ENCODE data around the gene SPRY2. TPM values are rescaled to one million over a fixed set of nuclear protein-coding genes. Genes with fewer than 3 reads are reported as not detected.
"Not testable (repeated sequence)": the region's sequence is repeated elsewhere in the genome, so short reads cannot be mapped to it uniquely, and the experiment has no call there.

Gene SPRY2
- total RNA-seq, 1 donor from 2014 or later, result 20.9 TPM

GRCh38 chr13:80361298-80361697 is 20.4 kb upstream of the SPRY2 start:
- Histone ChIP-seq H3K36me3 (ENCODE audit: control insufficient read depth, insufficient read depth, low read length) (no peaks in the 10 kb centered on the region), H3K27me3 (ENCODE audit: control insufficient read depth, insufficient read depth, low read length) (no peaks in the 10 kb centered on the region), H3K4me3 (ENCODE audit: low read depth, low read length) (no peak overlapping the region)
- no peak for DNase-seq (ENCODE audit: low read depth)
- TF ChIP-seq CTCF (IDR thresholded peaks at IDR 0.05; ENCODE audit: insufficient read depth, low read length, poor library complexity, severe bottlenecking), result no peak

- TF ChIP-seq CTCF (IDR thresholded peaks at IDR 0.05; ENCODE audit: insufficient read depth, low read length, poor library complexity, severe bottlenecking), result no peak
- no peak overlapping the region for H3K4me3 ChIP-seq (ENCODE audit: low read depth, low read length)
Measured at GRCh38 chr13:80360453-80360800, 19.5 kb upstream of the SPRY2 start.

GRCh38 chr13:80359778-80360452 is 19.0 kb upstream of the SPRY2 start:
- H3K36me3 ChIP-seq (ENCODE audit: control insufficient read depth, insufficient read depth, low read length), result no peaks in the 10 kb centered on the region
- no peaks in the 10 kb centered on the region for H3K27me3 ChIP-seq (ENCODE audit: control insufficient read depth, insufficient read depth, low read length)
- TF ChIP-seq CTCF (IDR thresholded peaks at IDR 0.05; ENCODE audit: insufficient read depth, low read length, poor library complexity, severe bottlenecking), result no peak
- no peak overlapping the region for H3K4me3 ChIP-seq (ENCODE audit: low read depth, low read length)
- DNase-seq (ENCODE audit: low read depth), result no peak

More at GRCh38 chr13:80360453-80360800, 19.5 kb upstream of the SPRY2 start:
- Histone ChIP-seq H3K27me3 (ENCODE audit: control insufficient read depth, insufficient read depth, low read length) (no peaks in the 10 kb centered on the region), H3K36me3 (ENCODE audit: control insufficient read depth, insufficient read depth, low read length) (no peaks in the 10 kb centered on the region)
- no peak for DNase-seq (ENCODE audit: low read depth)

- H3K36me3 ChIP-seq (ENCODE audit: control insufficient read depth, insufficient read depth, low read length), result no peaks in the 10 kb centered on the region
- no peak overlapping the region for H3K4me3 ChIP-seq (ENCODE audit: low read depth, low read length)
- no peak for DNase-seq (ENCODE audit: low read depth)
- no peaks in the 10 kb centered on the region for H3K27me3 ChIP-seq (ENCODE audit: control insufficient read depth, insufficient read depth, low read length)
- no peak for TF ChIP-seq CTCF (IDR thresholded peaks at IDR 0.05; ENCODE audit: insufficient read depth, low read length, poor library complexity, severe bottlenecking)
Measured at GRCh38 chr13:80359414-80359777, 18.5 kb upstream of the SPRY2 start.

- not testable (repeated sequence) for H3K36me3 ChIP-seq (ENCODE audit: control insufficient read depth, insufficient read depth, low read length); H3K4me3 ChIP-seq (ENCODE audit: low read depth, low read length); DNase-seq (ENCODE audit: low read depth); H3K27me3 ChIP-seq (ENCODE audit: control insufficient read depth, insufficient read depth, low read length)
Measured at GRCh38 chr13:80355496-80356094, 14.7 kb upstream of the SPRY2 start.

- Histone ChIP-seq H3K36me3 (ENCODE audit: control insufficient read depth, insufficient read depth, low read length) (no peaks in the 10 kb centered on the region), H3K27me3 (ENCODE audit: control insufficient read depth, insufficient read depth, low read length) (no peaks in the 10 kb centered on the region), H3K4me3 (ENCODE audit: low read depth, low read length) (no peak overlapping the region)
- TF ChIP-seq CTCF (IDR thresholded peaks at IDR 0.05; ENCODE audit: insufficient read depth, low read length, poor library complexity, severe bottlenecking), result no peak
- DNase-seq (ENCODE audit: low read depth), result no peak
Measured at GRCh38 chr13:80348750-80349149, 7.8 kb upstream of the SPRY2 start.
